ENCODE measurements around the gene URB1. TPM values are rescaled to one million over a fixed set of nuclear protein-coding genes. Genes with fewer than 3 reads are reported as not detected.

The URB1 gene
- total and polyA plus RNA-seq, 2 of the 8 experiments (the other 6 are each of a cell fraction or from before 2014, with no cell fraction given) = 8.1 to 28.9 TPM

DNA sequence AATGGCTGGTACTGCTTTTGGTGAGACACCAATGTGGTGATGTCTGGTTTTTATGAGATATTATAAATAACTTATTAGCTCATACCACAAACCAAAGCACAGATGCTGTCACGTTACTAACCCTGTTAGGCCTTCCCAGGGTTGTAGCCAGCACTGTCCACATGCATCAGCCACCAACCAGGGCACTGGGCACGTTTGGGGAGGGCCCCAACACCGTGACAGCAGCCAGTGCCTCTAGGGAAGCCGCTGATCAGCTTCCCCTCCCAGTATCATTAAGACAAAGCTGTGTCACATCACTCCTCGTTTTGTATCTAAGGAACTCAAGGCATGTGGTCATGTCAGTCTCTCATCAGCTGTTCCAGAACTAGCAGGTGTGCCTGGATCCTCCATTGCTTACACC lies 13.9 kb downstream of the URB1 start (continued):
- TF ChIP-seq, protein P1, sequence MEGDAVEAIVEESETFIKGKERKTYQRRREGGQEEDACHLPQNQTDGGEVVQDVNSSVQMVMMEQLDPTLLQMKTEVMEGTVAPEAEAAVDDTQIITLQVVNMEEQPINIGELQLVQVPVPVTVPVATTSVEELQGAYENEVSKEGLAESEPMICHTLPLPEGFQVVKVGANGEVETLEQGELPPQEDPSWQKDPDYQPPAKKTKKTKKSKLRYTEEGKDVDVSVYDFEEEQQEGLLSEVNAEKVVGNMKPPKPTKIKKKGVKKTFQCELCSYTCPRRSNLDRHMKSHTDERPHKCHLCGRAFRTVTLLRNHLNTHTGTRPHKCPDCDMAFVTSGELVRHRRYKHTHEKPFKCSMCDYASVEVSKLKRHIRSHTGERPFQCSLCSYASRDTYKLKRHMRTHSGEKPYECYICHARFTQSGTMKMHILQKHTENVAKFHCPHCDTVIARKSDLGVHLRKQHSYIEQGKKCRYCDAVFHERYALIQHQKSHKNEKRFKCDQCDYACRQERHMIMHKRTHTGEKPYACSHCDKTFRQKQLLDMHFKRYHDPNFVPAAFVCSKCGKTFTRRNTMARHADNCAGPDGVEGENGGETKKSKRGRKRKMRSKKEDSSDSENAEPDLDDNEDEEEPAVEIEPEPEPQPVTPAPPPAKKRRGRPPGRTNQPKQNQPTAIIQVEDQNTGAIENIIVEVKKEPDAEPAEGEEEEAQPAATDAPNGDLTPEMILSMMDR (IDR thresholded peaks at IDR 0.05; ENCODE audit: control extremely low read depth in 1 of 3, insufficient read depth in 1 of 3, low read depth in 1 of 3, low read length in 3 of 3) = no peak
- TF ChIP-seq PHF8 (conservative IDR thresholded peaks at IDR 0.05; ENCODE audit: low read depth, low read length) = no peak
- TF ChIP-seq CBX8 (IDR thresholded peaks at IDR 0.05; ENCODE audit: borderline replicate concordance, low read depth, low read length) = no peak
- TF ChIP-seq TCF12 (IDR thresholded peaks at IDR 0.05; ENCODE audit: low read depth, low read length) = no peak
- TF ChIP-seq EZH2 (IDR thresholded peaks at IDR 0.05; ENCODE audit: low read depth, low read length, severe bottlenecking) = no peak
- no peak for TF ChIP-seq ZNF274 (IDR thresholded peaks at IDR 0.05; ENCODE audit: borderline replicate concordance, extremely low read depth, low read length)
- no peak for TF ChIP-seq CBX5 (IDR thresholded peaks at IDR 0.05; ENCODE audit: low read depth, low read length)
